SU-DHL-6 (cell line): ENCODE results near the gene HRK.

Source experiments
- CTCF ChIP-seq: fragments of 200-600 bp; sonication (generic); IDR thresholded peaks from one replicate; pipeline ENCODE4 v1.5.1; 2017; ENCODE audit warnings: antibody characterized with exemption, mild to moderate bottlenecking, low read length, moderate library complexity; ENCODE audit not compliant: insufficient read depth, poor library complexity, severe bottlenecking
- EZH2phosphoT487 ChIP-seq: fragments of 200-600 bp; sonication (generic), shearing (Covaris generic); conservative IDR thresholded peaks from 2 replicates; pipeline ENCODE4 v1.6.1; 2018; ENCODE audit warnings: mild to moderate bottlenecking, antibody characterized with exemption, low read length, moderate library complexity, mixed read lengths

GRCh38 chr12:116806845-116807440, 74.3 kb downstream of the HRK start:
- TF ChIP-seq EZH2phosphoT487 (no peak), CTCF (no peak)
